ENCODE measurements around the gene SYT11.
"Not testable (repeated sequence)": the region's sequence is repeated elsewhere in the genome, so short reads cannot be mapped to it uniquely, and the experiment has no call there.

The SYT11 gene

DNA sequence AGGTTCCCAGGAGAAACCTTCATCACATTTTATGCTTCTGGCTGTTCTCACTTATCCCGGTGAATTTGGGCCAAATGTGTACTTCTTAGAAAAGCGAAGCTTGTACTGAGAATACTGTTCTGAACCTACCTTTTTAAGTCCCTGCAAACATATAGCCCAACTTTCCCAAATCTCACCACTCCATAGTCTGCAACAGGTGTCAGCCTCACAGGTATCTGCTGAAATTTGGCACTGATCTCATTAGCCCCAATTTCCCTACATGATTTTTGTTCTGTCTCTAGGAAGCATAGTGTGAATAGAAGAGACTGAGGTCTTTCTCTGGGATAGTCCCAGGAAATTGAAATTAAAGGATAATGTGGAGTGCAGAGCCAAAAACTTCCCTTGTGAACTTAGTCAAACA lies 40.3 kb downstream of the SYT11 start:
- no peak for DNase-seq (ENCODE audit: low read depth)

DNA sequence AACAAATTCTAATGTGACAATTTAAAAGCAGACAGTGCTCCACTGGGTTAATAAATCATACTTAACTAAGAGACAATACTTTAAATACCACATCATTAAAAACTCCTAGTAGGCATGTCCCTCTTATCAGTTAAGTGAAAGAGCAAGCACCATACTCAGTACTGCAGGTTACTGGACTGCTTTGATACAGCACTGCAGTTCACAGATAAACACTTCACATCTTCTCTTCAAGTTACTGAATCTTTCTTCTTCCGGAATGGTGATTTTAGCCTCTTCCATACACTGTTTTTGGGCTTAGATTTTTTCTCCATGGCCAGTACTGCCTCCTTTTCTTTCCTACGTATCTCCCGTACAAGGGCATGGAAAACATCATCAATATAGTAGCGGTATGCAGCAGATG lies 40.8 kb downstream of the SYT11 start:
- no peak for DNase-seq (ENCODE audit: low read depth)

DNA sequence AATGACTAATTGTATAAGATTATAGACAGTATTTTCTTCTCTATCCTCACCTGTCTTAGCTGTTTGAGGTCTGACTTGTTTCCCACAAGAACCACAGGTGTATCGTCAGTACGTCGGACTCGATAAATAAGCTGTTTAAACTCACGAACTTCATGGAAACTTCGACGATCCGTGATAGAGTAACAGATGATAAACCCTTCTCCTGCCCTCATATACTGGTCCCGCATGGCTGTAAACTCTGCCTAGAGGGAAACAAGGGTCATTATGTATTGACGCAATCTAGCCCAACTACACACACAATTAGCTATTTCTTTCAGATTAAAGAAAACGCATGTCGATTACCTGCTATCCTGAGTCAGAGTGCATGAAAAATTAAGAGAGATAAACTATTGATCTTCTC lies 44.9 kb downstream of the SYT11 start:
- no peak for DNase-seq (ENCODE audit: low read depth)

GRCh38 chr1:155909894-155910293 lies 50.5 kb downstream of the SYT11 start:
- peak; percentile 69 for DNase-seq (ENCODE audit: low read depth)

DNA sequence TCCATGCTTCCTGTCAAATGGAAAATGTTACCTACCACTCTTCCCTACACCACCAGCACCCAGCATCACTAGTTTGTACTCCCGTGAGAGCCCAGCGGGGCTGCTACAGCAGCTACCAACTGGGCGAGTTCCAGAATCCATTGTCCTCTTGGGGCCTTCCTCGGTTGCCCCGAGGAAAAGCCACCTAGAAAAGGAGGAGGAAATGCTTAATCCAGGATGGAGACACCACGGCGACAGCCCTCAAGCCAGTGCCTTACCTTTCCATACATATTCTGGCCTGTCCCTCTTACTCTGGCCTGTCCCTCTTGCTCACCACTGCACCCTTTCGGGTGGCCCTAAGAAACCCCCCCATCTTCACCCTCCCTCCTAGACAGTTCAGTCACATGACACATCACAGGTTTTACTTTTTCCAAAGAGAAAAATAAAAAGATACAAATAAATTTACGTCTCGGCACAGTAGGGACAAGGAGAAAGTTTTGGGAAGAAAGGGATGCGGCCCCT lies 51.3 kb downstream of the SYT11 start:
- peak; percentile 44 for DNase-seq (ENCODE audit: low read depth)

- DNase-seq (ENCODE audit: low read depth): peak; percentile 77
Observed at GRCh38 chr1:155911156-155912055, 52.0 kb downstream of the SYT11 start, which contains the start of gene RIT1. Gene RIT1 (minus strand): TSS chr1:155911349. CDS start chr1:155910761, 588 bp downstream.

DNA sequence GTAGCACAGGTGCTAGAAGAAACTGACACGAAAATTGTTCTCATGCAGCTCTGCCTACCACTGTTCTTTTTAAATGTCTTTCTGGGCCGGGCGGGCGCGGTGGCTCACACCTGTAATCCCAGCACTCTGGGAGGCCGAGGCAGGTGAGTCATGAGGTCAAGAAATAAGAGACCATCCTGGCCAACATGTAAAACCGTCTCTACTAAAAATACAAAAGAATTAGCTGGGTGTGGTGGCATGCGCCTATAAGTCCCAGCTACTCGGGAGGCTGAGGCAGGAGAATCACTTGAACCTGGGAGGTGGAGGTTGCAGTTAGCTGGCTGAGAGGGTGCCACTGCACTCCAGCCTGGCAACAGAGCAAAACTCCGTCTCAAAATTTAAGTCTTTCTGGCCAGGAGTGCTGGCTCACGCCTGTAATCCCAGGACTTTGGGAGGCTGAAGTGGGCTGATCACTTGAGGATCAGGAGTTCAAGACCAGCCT lies 52.7 kb downstream of the SYT11 start:
- DNase-seq (ENCODE audit: low read depth): no peak

DNA sequence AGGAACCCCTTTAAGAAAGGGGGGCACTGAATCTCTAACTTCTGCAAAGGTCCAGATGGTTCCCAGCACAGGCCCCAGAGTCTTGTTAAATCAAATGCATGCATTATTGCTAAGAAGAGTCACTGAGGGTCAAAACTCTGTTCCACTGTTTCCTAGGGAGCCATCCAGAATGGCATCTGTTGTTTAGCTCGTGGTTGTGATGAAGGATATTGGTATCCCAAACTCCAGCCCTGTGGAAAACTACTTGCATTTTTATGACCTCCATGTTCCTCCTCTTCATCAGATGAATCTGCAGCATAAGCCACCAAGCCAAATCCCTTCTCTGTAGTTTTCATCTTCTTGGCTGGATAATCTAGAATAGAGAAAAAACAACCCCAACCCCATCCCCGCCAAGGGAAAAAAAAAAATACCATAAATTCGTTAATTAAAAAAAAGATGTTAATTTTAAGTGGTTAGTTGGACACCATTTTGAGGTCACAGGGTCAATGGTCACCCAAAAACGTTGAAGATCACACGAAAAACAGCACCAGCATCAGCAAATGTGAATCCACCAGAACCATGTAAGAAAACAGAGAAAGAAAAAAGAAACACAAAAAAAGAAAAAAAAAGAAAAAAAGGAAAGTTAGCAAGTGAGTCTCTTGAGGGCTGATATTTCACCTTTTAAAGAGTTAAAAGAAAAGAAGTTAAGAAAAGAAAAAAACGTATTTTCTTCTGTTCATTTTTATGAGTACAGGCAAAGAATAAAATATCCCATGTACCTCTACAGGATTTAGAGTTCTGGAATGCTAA lies 54.8 kb downstream of the SYT11 start:
- no peak for DNase-seq (ENCODE audit: low read depth)

GRCh38 chr1:155918660-155919059 lies 59.3 kb downstream of the SYT11 start:
- no peak for DNase-seq (ENCODE audit: low read depth)

DNA sequence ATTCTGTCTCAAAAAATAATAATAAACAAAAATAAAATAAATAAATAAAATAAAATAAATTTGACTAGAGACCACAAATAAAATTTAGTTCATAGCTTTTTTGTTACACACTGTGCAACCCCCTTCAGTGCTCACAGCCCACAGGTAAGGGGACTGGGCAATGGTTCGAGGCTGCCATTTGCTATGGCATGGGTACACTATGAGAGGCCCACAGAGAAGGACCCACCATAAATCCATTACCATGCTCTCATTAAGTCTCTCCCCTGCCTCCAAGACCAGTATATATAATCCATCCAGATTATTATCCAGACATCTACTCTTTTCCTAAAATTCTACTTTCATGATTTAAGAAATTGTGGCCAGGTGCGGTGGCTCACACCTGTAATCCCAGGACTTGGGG lies 60.4 kb downstream of the SYT11 start:
- no peak for DNase-seq (ENCODE audit: low read depth)

- DNase-seq (ENCODE audit: low read depth): no peak
Observed at GRCh38 chr1:155920717-155921116, 61.4 kb downstream of the SYT11 start.

GRCh38 chr1:155925506-155925905 lies 66.1 kb downstream of the SYT11 start:
- no peak for DNase-seq (ENCODE audit: low read depth)

- DNase-seq (ENCODE audit: low read depth): peak; percentile 68
Observed at GRCh38 chr1:155929057-155929456, 69.7 kb downstream of the SYT11 start.

DNA sequence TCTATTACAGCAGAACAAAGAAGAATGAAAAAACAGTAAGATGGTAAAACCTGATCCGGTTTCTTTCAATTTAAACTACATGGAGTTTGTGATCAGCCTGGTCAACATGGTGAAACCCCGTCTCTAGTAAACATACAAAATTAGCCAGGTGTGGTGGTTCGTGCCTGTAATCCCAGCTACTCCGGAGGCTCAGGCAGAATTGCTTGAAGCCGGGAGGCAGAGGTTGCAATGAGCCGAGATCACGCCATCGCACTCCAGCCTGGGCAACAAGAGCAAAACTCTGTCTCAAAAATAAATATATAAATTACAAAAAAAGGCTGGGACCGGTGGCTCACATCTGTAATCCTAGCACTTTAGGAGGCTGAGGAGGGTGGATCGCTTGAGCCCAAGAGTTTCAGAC lies 71.4 kb downstream of the SYT11 start:
- not testable (repeated sequence) for DNase-seq (ENCODE audit: low read depth)

DNA sequence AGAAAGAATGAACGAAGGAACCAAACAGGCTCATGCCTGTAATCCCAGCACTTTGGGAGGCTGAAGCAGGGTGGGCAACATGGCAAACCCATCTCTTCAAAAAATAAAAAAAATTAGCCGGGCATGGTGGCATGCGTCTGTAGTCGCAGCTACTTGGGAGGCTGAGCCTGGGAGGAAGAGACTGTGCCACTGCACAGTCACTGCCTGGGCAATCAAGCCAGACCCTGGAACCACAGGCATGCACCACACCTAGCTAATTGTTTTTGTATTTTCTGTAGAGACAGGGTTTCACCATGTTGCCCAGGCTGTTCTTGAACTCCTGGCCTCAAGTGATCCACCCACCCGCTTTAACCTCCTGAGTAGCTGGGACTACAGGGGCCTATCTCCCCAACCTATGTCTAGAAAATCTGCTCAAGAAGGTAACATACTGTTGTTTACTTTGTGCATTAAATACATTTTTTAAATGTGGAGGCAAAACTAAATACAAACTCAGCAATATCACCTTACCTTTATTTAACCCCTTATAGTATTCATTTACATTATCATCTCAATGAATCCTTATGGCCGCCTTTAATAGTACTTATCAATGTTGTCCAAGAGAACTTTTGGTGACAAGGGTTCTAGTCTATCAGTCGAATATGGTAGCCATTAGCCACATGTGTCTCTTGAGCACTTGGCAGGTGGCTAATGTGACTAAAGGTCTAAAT lies 72.1 kb downstream of the SYT11 start:
- DNase-seq (ENCODE audit: low read depth): peak; percentile 28

DNA sequence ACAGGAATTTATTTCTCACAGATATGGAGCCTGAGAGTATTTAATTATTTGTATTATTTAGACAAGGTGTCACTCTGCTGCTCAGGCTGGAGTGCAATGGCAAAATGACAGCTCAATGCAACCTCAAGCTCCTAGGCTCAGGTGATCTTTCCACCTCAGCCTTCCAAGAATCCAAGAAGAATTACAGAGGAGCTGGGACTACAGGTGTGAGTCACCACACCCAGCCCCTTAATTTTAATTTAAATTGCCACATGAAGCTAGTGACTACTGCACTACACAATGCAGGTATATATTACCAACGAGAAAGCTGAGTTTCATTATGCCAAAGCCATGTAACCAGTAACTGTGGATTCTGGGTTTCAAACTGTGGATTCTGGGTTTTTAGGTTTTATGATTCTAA lies 72.7 kb downstream of the SYT11 start:
- DNase-seq (ENCODE audit: low read depth): no peak

- DNase-seq (ENCODE audit: low read depth): peak; percentile 33
Observed at GRCh38 chr1:155932487-155932886, 73.1 kb downstream of the SYT11 start.

DNA sequence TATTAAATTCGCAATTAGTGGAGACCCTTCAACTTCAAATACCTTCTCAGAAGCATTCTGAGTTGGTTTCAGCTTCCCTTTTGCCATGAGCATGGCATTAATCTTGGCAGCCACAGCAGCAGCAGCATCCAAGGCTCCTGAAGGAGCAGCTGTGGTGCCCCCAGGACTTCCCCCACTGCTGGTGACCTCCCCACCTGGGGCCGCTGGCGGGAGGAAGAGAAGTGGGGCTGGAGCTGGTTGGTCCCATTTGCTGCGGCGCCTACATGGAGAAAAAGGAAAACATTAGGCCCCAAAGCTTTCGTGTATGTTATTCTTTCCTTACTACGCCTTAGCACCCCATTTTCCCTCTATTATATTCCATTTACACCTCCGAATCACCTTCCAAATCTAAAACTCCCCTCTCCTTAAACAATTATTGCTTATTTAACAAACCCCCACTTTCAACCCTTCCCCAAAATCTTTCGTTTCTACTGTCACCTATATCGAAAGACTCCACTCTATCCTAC lies 74.3 kb downstream of the SYT11 start:
- no peak for DNase-seq (ENCODE audit: low read depth)

- DNase-seq (ENCODE audit: low read depth): peak; percentile 99
Observed at GRCh38 chr1:155934097-155934935, 74.9 kb downstream of the SYT11 start, which contains the start of gene KHDC4. Gene KHDC4 (minus strand): TSS chr1:155934413. CDS start chr1:155934373, 40 bp downstream.
